ENCODE data around the gene SMAP1.

Gene SMAP1

DNA sequence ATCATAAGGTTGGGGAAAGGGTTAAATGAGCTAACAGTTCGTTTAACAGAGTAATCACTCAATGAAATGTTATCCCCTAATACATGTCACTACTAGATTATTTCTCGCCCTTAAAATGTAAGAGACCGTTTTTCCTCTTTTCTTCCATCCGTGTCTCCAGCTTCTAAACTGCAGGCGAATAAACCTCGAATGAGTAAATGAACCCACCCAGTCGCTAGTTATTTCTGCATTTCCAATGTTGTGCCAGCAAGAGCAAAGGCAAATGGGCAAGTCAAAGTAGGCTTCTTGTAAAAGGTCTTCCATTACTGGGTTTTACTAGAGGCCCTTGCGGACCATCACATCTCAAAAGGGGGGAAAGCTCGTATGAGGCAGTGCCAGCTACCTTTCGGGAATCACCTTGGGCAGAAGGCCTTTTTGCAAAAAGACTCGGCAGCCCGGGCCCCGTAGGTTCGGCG is 400 bp upstream of the SMAP1 start:
- H3K4me1 Mint-ChIP-seq (ENCODE audit: low read depth) = peaks cover 44% of the 10 kb centered on the region

DNA sequence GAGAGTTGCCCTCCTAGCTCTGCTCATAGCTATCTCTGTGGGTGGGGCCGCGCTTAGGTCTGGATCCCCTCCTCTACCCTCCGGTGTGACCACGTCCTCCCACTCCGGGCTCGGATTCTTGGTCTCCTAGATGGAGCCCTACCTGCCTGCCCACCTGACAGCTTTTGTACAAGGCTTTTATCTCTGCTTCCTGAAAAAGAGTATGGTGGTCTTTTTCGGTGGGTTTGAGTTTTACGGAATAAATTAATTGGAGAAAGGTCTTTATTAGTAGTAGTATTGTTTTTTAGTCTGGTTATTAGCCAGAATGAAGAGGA is 773 bp downstream of the SMAP1 start:
- peaks cover 20% of the 10 kb centered on the region for H3K36me3 Mint-ChIP-seq (ENCODE audit: low read depth)
- H3K4me1 Mint-ChIP-seq (ENCODE audit: low read depth) = peaks cover 54% of the 10 kb centered on the region
- peak overlapping the region; percentile 92 for H3K4me3 Mint-ChIP-seq
- H3K9me3 Mint-ChIP-seq = no peaks in the 10 kb centered on the region
- H3K27me3 Mint-ChIP-seq (ENCODE audit: low read depth) = no peaks in the 10 kb centered on the region
- peak overlapping the region; percentile 74 for H3K27ac Mint-ChIP-seq

More for the DNA sequence above, 400 bp upstream of the SMAP1 start:
- Mint-ChIP-seq H3K4me3 (peak overlapping the region; percentile 81), H3K9me3 (no peaks in the 10 kb centered on the region), H3K27me3 (ENCODE audit: low read depth) (peaks cover 2% of the 10 kb centered on the region), H3K27ac (peak overlapping the region; percentile 92), H3K36me3 (ENCODE audit: low read depth) (peaks cover 21% of the 10 kb centered on the region)

DNA sequence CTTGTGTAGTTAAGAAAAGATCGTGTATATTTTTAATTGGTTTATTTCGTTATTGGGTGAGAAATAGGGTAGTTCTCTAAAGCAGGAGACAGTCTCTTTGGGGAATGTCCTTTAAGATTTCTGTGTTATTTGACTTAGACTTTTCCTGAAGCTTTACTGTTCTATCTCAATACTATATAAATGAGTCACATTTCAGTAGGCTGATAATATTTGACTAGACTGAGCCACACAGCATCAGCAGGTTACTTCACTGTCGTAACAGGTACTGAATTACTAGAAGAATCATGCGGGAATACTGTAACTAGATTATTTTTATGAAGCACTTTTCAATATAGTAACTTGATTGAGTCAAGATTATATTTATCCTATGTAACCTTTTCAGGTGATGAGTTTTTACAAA is 1.4 kb downstream of the SMAP1 start:
- peaks cover 21% of the 10 kb centered on the region for H3K36me3 Mint-ChIP-seq (ENCODE audit: low read depth)
- H3K9me3 Mint-ChIP-seq = no peaks in the 10 kb centered on the region
- peaks cover 59% of the 10 kb centered on the region for H3K4me1 Mint-ChIP-seq (ENCODE audit: low read depth)
- no peaks in the 10 kb centered on the region for H3K27me3 Mint-ChIP-seq (ENCODE audit: low read depth)
- H3K4me3 Mint-ChIP-seq = peak overlapping the region; percentile 92
- H3K27ac Mint-ChIP-seq = no peak overlapping the region

DNA sequence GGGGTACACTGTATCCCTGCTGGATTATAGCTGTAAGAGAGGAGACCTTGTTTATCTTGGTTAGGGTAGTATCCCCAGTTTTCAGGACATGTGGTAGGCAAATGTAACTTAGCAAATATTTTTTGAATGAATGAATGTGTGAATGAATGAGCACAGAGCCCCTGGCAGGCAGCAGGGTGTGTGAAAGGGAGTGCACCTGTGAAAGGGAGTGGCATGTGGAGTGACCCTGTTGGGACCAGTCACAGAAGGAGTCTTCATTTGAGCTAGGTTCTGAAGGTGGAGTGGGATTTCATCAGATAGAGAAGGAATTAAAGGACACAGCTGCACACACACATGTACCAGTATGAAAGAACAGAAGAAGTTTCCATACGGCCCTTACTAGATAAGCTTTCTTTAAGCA is 4.9 kb downstream of the SMAP1 start:
- H3K36me3 Mint-ChIP-seq (ENCODE audit: low read depth) = peaks cover 17% of the 10 kb centered on the region
- no peaks in the 10 kb centered on the region for H3K27me3 Mint-ChIP-seq (ENCODE audit: low read depth)
- H3K4me1 Mint-ChIP-seq (ENCODE audit: low read depth) = peaks cover 58% of the 10 kb centered on the region
- H3K4me3 Mint-ChIP-seq = no peak overlapping the region
- H3K27ac Mint-ChIP-seq = no peak overlapping the region
- H3K9me3 Mint-ChIP-seq = no peaks in the 10 kb centered on the region

DNA sequence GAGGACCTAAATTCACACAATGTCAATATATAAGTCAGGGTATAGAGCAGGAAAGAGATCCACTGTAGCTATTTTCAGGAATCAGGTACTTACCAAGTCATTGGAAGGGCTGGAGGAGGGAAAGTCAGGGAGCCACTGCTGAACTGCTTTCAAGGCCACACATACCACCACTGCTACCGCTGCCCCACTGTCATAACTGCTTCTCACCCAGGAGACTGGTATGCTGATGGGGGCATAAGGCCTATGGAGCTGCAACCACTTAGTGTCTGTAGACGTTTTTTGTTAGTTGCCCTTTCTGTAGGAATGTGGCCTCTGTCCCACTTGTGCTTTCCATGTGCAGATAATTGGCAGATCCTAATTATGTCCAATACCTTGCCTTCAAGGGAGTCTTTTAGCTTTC is 5.4 kb downstream of the SMAP1 start:
- H3K36me3 Mint-ChIP-seq (ENCODE audit: low read depth) = peaks cover 17% of the 10 kb centered on the region
- no peak overlapping the region for H3K4me3 Mint-ChIP-seq
- peaks cover 58% of the 10 kb centered on the region for H3K4me1 Mint-ChIP-seq (ENCODE audit: low read depth)
- H3K27me3 Mint-ChIP-seq (ENCODE audit: low read depth) = no peaks in the 10 kb centered on the region
- H3K9me3 Mint-ChIP-seq = no peaks in the 10 kb centered on the region
- no peak overlapping the region for H3K27ac Mint-ChIP-seq

DNA sequence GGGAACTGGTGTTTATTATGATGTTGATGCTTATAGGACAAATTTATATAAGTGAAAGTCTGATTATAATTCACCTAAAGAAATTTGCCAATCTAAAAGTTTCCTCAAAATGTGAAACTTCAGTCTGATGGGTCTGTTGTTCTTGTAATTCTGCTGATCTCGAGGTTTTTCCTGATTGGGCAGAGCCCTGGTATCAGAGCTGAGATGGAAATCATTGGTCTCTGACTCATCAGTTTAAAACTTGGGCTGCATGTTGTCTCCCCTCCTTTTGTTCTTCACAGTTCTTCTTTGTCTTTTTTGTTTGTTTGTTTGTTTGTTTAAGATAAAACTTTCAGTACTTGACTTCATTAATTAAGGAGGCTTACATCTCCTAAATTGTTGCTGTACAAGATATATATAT is 5.9 kb downstream of the SMAP1 start:
- H3K9me3 Mint-ChIP-seq = no peaks in the 10 kb centered on the region
- H3K4me1 Mint-ChIP-seq (ENCODE audit: low read depth) = peaks cover 56% of the 10 kb centered on the region
- no peaks in the 10 kb centered on the region for H3K27me3 Mint-ChIP-seq (ENCODE audit: low read depth)
- H3K27ac Mint-ChIP-seq = no peak overlapping the region
- no peak overlapping the region for H3K4me3 Mint-ChIP-seq
- H3K36me3 Mint-ChIP-seq (ENCODE audit: low read depth) = peaks cover 17% of the 10 kb centered on the region

DNA sequence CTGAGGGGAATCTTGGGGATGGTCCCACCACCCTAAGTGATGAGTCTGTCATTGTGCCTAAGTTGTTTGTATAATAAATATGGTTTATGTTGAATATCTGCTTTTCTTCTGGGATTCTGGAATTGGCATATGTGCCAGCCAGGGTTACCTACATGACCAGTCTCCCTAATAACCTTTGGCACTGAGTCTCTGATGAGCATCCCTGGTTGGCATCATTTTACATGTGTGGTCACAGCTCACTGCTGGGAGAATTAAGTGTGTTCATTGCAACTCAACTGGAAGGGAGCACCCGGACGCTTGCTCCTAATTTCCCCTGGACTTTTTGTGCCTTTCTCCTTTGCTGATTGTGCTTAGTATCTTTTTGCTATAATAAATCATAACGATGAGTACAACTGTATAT is 8.1 kb downstream of the SMAP1 start:
- Mint-ChIP-seq H3K27me3 (ENCODE audit: low read depth) (no peaks in the 10 kb centered on the region), H3K36me3 (ENCODE audit: low read depth) (peaks cover 10% of the 10 kb centered on the region), H3K27ac (no peak overlapping the region), H3K4me1 (ENCODE audit: low read depth) (peaks cover 47% of the 10 kb centered on the region), H3K4me3 (no peak overlapping the region), H3K9me3 (no peaks in the 10 kb centered on the region)

DNA sequence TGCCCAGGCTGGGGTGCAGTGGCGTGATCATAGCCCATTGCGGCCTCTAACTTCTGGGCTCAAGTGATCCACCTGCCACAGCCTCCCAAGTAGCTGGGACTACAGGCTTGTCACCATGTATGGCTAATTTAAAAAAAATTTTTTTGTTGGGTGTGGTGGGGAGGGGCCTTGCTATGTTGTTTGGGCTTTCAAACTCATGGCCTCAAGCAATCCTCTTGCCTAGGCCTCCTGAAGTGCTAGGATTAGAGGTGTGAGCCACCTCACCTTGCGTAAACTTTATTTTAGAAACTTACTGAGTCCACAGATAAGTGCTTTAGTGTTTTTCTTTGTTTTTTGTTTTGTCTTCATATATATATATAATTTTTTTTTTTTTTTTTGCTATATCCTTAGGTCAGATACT is 9.1 kb downstream of the SMAP1 start:
- Mint-ChIP-seq H3K4me3 (no peak overlapping the region), H3K27me3 (ENCODE audit: low read depth) (no peaks in the 10 kb centered on the region), H3K36me3 (ENCODE audit: low read depth) (peaks cover 9% of the 10 kb centered on the region), H3K27ac (no peak overlapping the region), H3K4me1 (ENCODE audit: low read depth) (peaks cover 37% of the 10 kb centered on the region), H3K9me3 (no peaks in the 10 kb centered on the region)

DNA sequence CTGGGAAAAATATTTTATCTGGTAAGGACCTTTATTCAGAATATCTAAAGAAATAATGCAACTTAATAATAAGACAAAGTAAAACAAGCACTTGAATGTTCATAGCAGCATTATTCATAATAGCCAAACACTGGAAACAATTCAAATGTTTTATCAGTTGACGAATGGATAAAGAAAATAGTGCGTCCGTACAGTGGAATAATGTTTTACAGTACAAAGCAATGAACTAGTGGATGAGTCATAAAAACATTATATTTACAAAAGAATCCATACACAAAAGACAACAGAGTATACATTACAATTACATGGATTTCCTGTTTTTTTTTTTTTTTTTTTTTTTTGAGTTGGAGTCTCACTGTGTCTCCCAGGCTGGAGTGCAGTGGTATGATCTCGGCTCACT is 12.7 kb downstream of the SMAP1 start:
- Mint-ChIP-seq H3K9me3 (no peaks in the 10 kb centered on the region), H3K36me3 (ENCODE audit: low read depth) (peaks cover 7% of the 10 kb centered on the region), H3K4me1 (ENCODE audit: low read depth) (peaks cover 30% of the 10 kb centered on the region), H3K27ac (no peak overlapping the region), H3K4me3 (no peak overlapping the region), H3K27me3 (ENCODE audit: low read depth) (no peaks in the 10 kb centered on the region)

DNA sequence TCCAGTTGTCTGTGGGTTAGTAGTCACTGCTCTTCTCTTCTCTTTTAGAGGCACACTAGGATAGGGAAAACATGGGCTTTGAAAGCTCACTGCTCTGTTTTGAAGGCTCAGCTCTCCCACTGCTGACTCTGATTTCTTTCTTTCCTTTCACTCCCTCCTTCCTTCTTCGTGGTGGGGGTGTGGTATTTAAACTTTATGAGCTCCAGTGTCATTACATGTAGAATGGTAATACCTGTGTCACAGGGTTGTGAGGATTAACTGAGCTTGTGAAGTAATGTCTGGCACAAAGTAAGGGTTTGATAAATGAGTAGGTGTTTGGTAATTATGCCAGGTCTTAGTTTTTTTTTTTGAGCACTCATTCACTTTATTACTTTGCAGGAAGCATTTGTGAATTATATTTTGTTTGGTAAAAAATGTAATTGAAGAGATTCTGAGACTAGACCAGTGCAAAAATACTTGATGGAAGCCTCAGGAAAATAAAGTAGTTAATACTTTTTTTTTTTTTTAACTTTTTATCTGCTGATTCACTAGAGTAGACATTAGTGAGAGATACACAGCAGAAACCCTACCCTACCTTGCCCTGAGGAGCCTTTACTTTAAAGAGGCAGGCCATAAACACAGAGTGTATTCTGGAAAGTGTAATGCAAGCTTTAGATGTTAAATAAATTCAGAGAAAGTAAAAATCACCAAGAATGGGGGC is 17.3 kb downstream of the SMAP1 start:
- no peak overlapping the region for H3K4me3 Mint-ChIP-seq
- H3K9me3 Mint-ChIP-seq = no peaks in the 10 kb centered on the region
- no peak overlapping the region for H3K27ac Mint-ChIP-seq
- peaks cover 4% of the 10 kb centered on the region for H3K36me3 Mint-ChIP-seq (ENCODE audit: low read depth)
- H3K4me1 Mint-ChIP-seq (ENCODE audit: low read depth) = peaks cover 23% of the 10 kb centered on the region
- H3K27me3 Mint-ChIP-seq (ENCODE audit: low read depth) = no peaks in the 10 kb centered on the region

DNA sequence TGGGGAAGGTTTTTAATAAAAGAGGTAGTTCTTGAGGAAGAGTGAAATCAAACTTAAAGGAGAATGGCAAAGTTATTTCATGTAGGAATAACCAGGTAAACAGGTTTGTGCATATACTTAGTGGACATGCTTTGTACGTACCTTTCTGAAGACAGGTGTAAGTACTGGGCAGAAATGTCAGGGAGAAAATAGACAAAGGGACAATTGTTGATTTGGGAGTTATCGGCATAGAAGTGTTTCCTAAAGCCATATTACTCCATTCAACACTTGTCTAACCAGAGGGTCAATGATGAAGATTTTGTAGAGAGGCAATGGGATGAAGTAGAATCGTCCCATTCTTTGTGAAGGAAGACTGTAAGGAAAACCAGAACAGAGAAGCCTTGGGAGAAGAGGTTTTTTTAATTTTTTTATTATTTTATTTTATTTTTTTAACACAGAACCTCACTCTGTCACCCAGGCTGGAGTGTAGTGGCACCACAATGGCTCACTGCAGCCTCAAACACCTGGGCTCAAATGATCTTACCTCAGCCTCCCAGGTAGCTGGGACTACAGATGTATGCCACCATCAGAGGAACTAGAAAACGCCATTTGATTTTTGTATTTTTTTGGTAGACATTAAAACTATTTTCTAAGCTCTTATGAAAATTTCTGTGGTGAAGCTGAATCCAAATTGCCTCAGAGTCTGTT is 18.0 kb downstream of the SMAP1 start:
- Mint-ChIP-seq H3K4me1 (ENCODE audit: low read depth) (peaks cover 21% of the 10 kb centered on the region), H3K4me3 (no peak overlapping the region), H3K9me3 (peaks cover 1% of the 10 kb centered on the region), H3K27me3 (ENCODE audit: low read depth) (no peaks in the 10 kb centered on the region), H3K27ac (no peak overlapping the region), H3K36me3 (ENCODE audit: low read depth) (peaks cover 4% of the 10 kb centered on the region)

DNA sequence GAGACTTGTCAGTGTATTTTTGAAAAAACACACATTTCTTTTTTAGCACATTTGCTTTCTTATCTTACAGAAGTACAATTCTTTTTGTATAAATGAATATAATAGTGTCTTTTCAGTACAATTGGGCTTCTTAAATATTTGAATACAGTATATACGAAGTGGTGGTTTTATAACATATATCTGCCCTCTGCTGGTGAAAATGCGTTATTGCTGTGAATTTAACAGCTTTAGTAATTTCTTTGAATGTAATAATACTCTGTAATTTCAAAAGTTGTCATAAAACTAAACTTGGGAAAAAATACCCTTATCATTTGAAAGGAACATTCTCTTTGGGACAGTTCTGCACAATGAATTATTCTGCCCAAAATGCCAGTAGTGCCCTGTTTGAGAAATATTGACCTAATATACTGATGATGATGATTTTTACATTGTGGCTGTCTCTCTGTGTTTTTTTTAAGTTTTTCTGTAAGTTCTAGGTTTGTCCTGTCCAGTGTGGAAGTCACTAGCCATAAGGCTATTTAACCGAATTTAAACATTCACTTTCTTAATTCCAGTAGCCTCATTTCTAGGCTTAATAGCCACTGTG is 19.0 kb downstream of the SMAP1 start:
- no peak overlapping the region for H3K4me3 Mint-ChIP-seq
- H3K27ac Mint-ChIP-seq = no peak overlapping the region
- peaks cover 10% of the 10 kb centered on the region for H3K36me3 Mint-ChIP-seq (ENCODE audit: low read depth)
- peaks cover 23% of the 10 kb centered on the region for H3K4me1 Mint-ChIP-seq (ENCODE audit: low read depth)
- H3K9me3 Mint-ChIP-seq = peaks cover 6% of the 10 kb centered on the region
- no peaks in the 10 kb centered on the region for H3K27me3 Mint-ChIP-seq (ENCODE audit: low read depth)

DNA sequence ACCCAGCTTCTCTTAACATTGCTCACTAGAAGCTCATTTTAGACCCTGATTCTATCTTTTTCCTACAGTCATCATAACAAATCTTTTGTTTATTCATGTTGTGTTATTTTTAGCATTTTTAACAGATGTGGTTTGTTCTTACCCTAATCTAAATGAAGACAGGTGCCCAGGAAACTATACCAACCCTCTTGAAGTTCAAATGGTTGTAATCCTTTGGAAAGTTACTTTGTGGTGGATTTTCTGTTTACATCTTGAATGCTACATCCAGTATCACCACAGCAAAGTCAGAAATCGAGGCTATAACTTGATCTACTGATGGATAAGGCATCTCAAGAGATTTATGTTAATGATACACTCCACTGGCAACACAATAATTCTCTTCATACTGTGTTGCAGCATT is 26.2 kb downstream of the SMAP1 start:
- peaks cover 17% of the 10 kb centered on the region for H3K36me3 Mint-ChIP-seq (ENCODE audit: low read depth)
- no peak overlapping the region for H3K27ac Mint-ChIP-seq
- H3K4me3 Mint-ChIP-seq = no peak overlapping the region
- peaks cover 11% of the 10 kb centered on the region for H3K4me1 Mint-ChIP-seq (ENCODE audit: low read depth)
- peaks cover 6% of the 10 kb centered on the region for H3K9me3 Mint-ChIP-seq
- H3K27me3 Mint-ChIP-seq (ENCODE audit: low read depth) = no peaks in the 10 kb centered on the region

DNA sequence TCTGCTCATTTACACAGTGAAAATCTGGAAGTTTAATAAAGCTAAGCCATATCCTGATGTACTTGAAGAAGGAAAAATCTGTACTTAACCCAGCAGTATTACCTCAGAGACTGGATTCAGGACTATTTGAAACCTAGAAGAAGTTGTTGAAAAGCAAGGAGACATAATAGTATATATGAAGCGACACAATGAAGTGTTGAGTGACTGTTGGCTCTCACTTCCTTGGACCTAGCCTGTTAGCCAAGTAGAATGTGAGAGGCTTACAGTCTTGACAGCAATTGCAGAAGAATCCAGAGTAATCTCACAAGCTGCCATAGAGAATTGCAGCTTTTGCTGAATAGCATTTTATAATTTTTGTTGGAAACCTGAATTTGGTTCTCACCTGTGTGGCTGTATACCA is 26.7 kb downstream of the SMAP1 start:
- Mint-ChIP-seq H3K4me3 (no peak overlapping the region), H3K36me3 (ENCODE audit: low read depth) (peaks cover 17% of the 10 kb centered on the region), H3K27ac (no peak overlapping the region), H3K9me3 (peaks cover 6% of the 10 kb centered on the region), H3K27me3 (ENCODE audit: low read depth) (no peaks in the 10 kb centered on the region), H3K4me1 (ENCODE audit: low read depth) (peaks cover 11% of the 10 kb centered on the region)
